Dendritic cell treated with granulocyte-macrophage colony-stimulating factor and Interleukin-4, amounts not matched to agents 40 ng/mL and 50 ng/mL, for 4 days (primary cell): ENCODE data around the gene DPP6.

Experiments
- H3K27ac Mint-ChIP-seq: one replicate; pipeline ENCODE4 v1.8.0; 2022; ENCODE audit warnings: mild to moderate bottlenecking, mixed read lengths
- H3K27me3 Mint-ChIP-seq: one replicate; pipeline ENCODE4 v1.8.0; 2022; ENCODE audit warnings: mild to moderate bottlenecking, mixed read lengths
- H3K36me3 Mint-ChIP-seq: one replicate; pipeline ENCODE4 v1.8.0; 2022; ENCODE audit warnings: low read depth, mixed read lengths
- H3K4me1 Mint-ChIP-seq: one replicate; pipeline ENCODE4 v1.8.0; 2022; ENCODE audit warnings: low read depth, mixed read lengths
- H3K4me3 Mint-ChIP-seq: one replicate; pipeline ENCODE4 v1.8.0; 2022; ENCODE audit warnings: mild to moderate bottlenecking, moderate library complexity, mixed read lengths
- H3K9me3 Mint-ChIP-seq: one replicate; pipeline ENCODE4 v1.8.0; 2022; ENCODE audit warnings: mixed read lengths
- intact Hi-C: fragments of 100-400 bp; cut with micrococcal nuclease; formaldehyde crosslinking; loops from one replicate; pipeline ENCODE4 v1.15.0; 2022

Gene DPP6

DNA sequence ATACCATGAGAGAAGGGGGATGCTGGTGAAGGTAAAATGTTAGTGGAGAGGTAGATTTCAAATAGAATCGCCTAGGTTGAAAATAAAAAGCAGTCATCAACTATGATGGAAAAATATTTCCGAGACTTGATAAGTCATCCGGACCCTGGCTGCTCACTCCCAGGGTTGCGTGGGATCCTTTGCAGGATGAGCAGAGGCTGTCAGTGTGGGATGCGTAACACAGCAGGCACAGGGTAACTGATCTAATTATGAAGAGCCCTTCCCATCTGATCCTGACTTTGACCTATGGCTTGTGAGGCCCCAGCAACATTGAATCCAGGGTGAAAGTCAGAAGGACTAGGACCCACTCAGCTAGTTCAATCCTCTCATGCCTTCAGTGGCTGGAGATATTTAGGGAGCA is 236.9 kb downstream of the DPP6 start:
- H3K4me3 Mint-ChIP-seq: no peak overlapping the region
- intact Hi-C loops: no loop called here
- H3K27ac Mint-ChIP-seq: no peak overlapping the region
- H3K36me3 Mint-ChIP-seq: no peaks in the 10 kb centered on the region
- H3K27me3 Mint-ChIP-seq: no peaks in the 10 kb centered on the region
- peaks cover 81% of the 10 kb centered on the region for H3K9me3 Mint-ChIP-seq
- H3K4me1 Mint-ChIP-seq: no peaks in the 10 kb centered on the region

- H3K4me1 Mint-ChIP-seq: no peaks in the 10 kb centered on the region
- H3K27me3 Mint-ChIP-seq: no peaks in the 10 kb centered on the region
- intact Hi-C loops: no loop called here
- H3K36me3 Mint-ChIP-seq: no peaks in the 10 kb centered on the region
- H3K9me3 Mint-ChIP-seq: peaks cover 57% of the 10 kb centered on the region
- H3K27ac Mint-ChIP-seq: no peak overlapping the region
- H3K4me3 Mint-ChIP-seq: no peak overlapping the region
Observed at GRCh38 chr7:154296443-154296842, 244.2 kb downstream of the DPP6 start.

GRCh38 chr7:154299736-154300135 is 247.5 kb downstream of the DPP6 start:
- H3K4me1 Mint-ChIP-seq: no peaks in the 10 kb centered on the region
- peaks cover 5% of the 10 kb centered on the region for H3K27me3 Mint-ChIP-seq
- H3K4me3 Mint-ChIP-seq: no peak overlapping the region
- H3K9me3 Mint-ChIP-seq: peaks cover 52% of the 10 kb centered on the region
- no peaks in the 10 kb centered on the region for H3K36me3 Mint-ChIP-seq
- H3K27ac Mint-ChIP-seq: no peak overlapping the region
- intact Hi-C loops: no loop called here

GRCh38 chr7:154302380-154302779 is 250.2 kb downstream of the DPP6 start:
- no peaks in the 10 kb centered on the region for H3K36me3 Mint-ChIP-seq
- no peaks in the 10 kb centered on the region for H3K4me1 Mint-ChIP-seq
- peaks cover 9% of the 10 kb centered on the region for H3K27me3 Mint-ChIP-seq
- peaks cover 50% of the 10 kb centered on the region for H3K9me3 Mint-ChIP-seq
- intact Hi-C loops: no loop called here
- H3K27ac Mint-ChIP-seq: no peak overlapping the region
- no peak overlapping the region for H3K4me3 Mint-ChIP-seq

DNA sequence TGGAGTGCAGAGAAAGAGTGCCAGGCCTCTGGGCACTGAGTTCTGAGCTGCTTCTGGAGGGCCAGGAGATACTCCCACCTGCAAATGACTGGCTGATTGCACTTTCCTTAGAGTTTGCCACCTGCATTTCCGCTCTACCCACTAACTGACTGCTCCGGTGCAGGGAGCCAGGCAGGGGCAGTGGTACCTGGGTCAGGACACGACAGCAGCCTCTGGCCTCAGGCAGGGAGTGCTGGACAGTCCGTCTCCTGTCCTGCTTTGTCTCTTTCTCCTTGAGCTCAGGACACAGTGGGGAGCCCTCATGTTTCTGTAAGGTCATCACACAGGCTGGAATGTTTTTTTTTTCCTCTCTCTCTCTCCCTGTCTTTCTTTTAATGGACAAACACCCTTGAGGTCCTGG is 252.0 kb downstream of the DPP6 start:
- no peaks in the 10 kb centered on the region for H3K36me3 Mint-ChIP-seq
- H3K9me3 Mint-ChIP-seq: peaks cover 36% of the 10 kb centered on the region
- H3K27ac Mint-ChIP-seq: no peak overlapping the region
- H3K27me3 Mint-ChIP-seq: peaks cover 9% of the 10 kb centered on the region
- H3K4me1 Mint-ChIP-seq: no peaks in the 10 kb centered on the region
- intact Hi-C loops: no loop called here
- H3K4me3 Mint-ChIP-seq: no peak overlapping the region

DNA sequence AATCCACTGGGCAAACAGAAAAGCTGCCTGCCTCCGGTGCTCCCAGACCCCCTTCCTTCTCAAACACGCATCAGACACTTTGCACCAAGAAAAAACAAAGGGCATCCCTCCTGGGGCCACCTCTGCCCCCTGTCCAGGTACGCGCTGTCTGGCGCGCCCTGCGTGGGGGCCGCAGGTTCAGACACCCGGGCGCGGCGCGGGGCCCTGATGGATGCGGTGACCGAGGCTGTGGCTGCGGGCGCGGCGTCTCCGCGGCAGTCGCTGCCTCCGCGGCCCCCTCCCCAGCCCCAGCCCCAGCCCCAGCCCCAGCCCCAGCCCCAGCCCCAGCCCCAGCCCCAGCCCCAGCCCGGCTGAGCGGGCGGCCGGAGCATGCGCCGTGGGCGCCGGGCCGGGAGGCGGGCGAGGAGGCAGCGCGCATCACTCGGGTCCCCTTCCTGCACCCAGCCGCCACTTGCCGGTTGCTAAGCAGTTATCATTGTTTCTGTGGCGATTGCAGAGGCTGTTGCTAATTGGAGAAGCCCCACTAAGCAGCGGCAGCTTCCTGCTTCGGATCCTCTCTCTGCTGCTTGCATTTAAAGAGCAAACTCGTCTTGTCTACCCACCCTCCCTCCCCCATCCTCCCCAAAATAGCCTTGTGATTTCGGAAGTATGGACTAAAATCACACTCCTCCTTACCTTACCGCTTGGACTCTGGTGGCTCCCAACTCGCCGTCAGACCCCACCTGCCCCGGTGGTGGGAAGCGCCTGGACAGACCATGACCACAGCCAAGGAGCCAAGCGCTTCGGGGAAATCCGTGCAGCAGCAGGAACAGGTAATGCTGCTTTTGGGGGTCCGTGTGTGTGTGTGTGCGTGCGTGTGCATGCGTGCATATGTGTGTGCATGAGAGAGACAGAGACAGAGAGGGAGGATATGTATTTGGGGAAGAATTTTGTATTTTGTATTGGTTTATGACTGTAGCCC is 252.8 kb downstream of the DPP6 start:
- Mint-ChIP-seq H3K4me3 (no peak overlapping the region), H3K36me3 (no peaks in the 10 kb centered on the region), H3K9me3 (peaks cover 28% of the 10 kb centered on the region), H3K4me1 (no peaks in the 10 kb centered on the region), H3K27me3 (peaks cover 9% of the 10 kb centered on the region), H3K27ac (no peak overlapping the region)
- intact Hi-C loops: no loop called here

DNA sequence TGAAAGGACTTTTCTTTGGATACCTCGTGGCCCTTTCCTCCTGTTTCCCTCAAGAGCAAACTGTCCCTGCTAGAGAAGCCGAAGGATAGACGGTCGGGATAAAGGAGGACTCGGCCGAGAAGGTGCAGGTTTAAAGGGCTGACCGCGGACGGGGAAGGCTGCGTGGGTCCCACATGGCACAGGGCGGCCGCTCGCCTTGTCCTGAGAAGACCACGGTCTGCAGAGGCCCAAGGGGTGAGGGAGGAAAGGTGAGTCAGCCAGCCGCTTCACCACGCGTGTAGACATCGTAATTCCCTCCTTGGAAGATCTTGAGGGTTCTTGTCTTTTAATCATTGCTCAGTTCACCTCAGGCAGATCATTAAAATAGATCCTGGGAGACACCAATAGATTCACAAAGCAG is 253.8 kb downstream of the DPP6 start:
- Mint-ChIP-seq H3K36me3 (no peaks in the 10 kb centered on the region), H3K27ac (no peak overlapping the region), H3K4me3 (no peak overlapping the region), H3K27me3 (peaks cover 9% of the 10 kb centered on the region), H3K4me1 (no peaks in the 10 kb centered on the region), H3K9me3 (peaks cover 18% of the 10 kb centered on the region)
- intact Hi-C loops: no loop called here

- H3K4me1 Mint-ChIP-seq: no peaks in the 10 kb centered on the region
- H3K9me3 Mint-ChIP-seq: no peaks in the 10 kb centered on the region
- intact Hi-C loops: no loop called here
Observed at GRCh38 chr7:154308928-154309327, 256.7 kb downstream of the DPP6 start.

GRCh38 chr7:154310114-154310513 is 257.9 kb downstream of the DPP6 start:
- Mint-ChIP-seq H3K4me1 (no peaks in the 10 kb centered on the region), H3K27me3 (peaks cover 4% of the 10 kb centered on the region), H3K9me3 (no peaks in the 10 kb centered on the region), H3K36me3 (no peaks in the 10 kb centered on the region), H3K4me3 (no peak overlapping the region), H3K27ac (no peak overlapping the region)
- intact Hi-C loops: no loop called here

More at GRCh38 chr7:154308928-154309327, 256.7 kb downstream of the DPP6 start:
- H3K27ac Mint-ChIP-seq: no peak overlapping the region
- H3K36me3 Mint-ChIP-seq: no peaks in the 10 kb centered on the region
- H3K4me3 Mint-ChIP-seq: no peak overlapping the region
- H3K27me3 Mint-ChIP-seq: peaks cover 9% of the 10 kb centered on the region

DNA sequence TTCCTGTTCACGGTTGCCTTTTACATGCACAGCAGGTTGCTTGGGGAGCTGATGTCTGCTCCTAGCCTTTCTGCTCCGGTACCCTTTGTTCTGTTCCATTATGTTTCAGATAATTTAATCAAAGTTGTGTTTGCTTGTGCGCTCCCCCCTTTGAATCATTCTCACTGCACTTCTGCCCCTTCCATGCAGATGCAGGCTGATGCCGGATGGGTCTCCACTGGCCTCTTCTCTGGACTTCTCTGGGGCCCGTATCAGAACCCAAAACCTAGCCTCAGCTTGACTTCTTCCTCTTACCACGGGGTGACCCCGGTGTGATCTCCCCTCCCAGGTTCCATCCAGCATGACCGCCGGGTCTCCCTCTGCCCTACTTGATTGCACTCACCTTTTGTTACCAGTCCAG is 272.0 kb downstream of the DPP6 start:
- H3K4me3 Mint-ChIP-seq: no peak overlapping the region
- intact Hi-C loops: no loop called here
- H3K36me3 Mint-ChIP-seq: no peaks in the 10 kb centered on the region
- no peak overlapping the region for H3K27ac Mint-ChIP-seq
- peaks cover 53% of the 10 kb centered on the region for H3K9me3 Mint-ChIP-seq
- H3K4me1 Mint-ChIP-seq: no peaks in the 10 kb centered on the region
- no peaks in the 10 kb centered on the region for H3K27me3 Mint-ChIP-seq

GRCh38 chr7:154326421-154326820 is 274.2 kb downstream of the DPP6 start:
- intact Hi-C loops: no loop called here
- H3K36me3 Mint-ChIP-seq: no peaks in the 10 kb centered on the region
- H3K27me3 Mint-ChIP-seq: no peaks in the 10 kb centered on the region
- H3K27ac Mint-ChIP-seq: no peak overlapping the region
- H3K4me1 Mint-ChIP-seq: no peaks in the 10 kb centered on the region
- no peak overlapping the region for H3K4me3 Mint-ChIP-seq
- peaks cover 68% of the 10 kb centered on the region for H3K9me3 Mint-ChIP-seq

- no peaks in the 10 kb centered on the region for H3K36me3 Mint-ChIP-seq
- H3K27ac Mint-ChIP-seq: no peak overlapping the region
- H3K4me1 Mint-ChIP-seq: no peaks in the 10 kb centered on the region
- H3K9me3 Mint-ChIP-seq: peaks cover 45% of the 10 kb centered on the region
- no peak overlapping the region for H3K4me3 Mint-ChIP-seq
- H3K27me3 Mint-ChIP-seq: no peaks in the 10 kb centered on the region
- intact Hi-C loops: no loop called here
Observed at GRCh38 chr7:154330318-154330717, 278.1 kb downstream of the DPP6 start.

DNA sequence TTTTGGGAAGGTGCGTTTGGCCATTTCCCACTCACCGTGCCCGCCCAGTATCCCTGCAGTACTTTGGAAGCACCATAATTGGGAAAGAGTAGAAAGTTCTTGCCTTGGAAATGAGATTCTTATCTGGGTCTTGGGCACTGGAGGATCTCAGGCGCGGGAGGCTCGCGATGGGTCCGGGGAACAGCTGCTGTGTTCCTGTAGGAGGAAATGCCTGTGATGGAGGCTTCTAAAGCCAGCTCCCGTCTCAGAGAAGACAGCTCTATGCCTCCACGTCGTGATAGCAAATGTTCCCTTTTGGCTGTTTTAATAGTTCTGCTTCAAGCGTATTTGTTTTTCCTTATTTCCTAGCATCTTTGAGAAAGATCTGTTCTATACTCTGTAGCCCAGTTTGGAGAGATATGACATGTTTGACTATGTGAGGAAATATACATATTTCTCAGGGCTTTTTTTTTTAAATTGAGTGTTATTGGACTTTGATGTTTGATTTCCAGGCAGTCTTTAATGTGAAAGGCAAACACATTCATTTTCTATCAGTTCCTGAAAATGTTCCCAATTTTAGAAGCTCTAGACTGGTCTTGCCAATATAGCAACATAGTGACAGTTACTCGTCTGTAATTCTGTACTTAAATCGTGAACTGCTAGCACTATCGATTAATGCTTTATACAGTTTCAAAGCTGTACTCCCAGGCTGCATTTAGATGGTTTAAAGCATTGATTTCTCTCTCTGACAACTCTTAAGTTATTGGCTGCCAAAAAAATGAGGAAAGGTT is 280.8 kb downstream of the DPP6 start:
- Mint-ChIP-seq H3K27ac (no peak overlapping the region), H3K36me3 (no peaks in the 10 kb centered on the region), H3K4me1 (no peaks in the 10 kb centered on the region), H3K9me3 (peaks cover 60% of the 10 kb centered on the region), H3K27me3 (no peaks in the 10 kb centered on the region), H3K4me3 (no peak overlapping the region)
- intact Hi-C loops: no loop called here

DNA sequence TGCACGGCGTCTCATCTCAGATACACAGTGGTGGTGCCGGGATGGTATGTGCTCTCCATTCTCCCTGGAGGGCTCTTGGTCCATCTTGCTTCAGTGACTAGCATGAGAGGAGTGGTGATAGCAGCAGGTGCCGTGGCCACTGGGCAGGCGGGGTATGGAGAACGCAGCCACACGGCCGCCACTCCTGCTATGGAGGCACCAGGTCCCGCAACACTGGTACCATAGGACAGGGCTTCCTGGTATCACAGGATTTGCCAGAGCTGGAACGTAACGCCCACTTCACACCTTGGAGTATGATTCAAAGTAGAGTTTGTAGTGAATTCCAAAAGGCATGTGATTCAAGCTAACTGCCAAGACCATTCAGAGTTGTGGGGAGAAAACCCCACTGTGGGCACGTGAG is 284.1 kb downstream of the DPP6 start:
- no peaks in the 10 kb centered on the region for H3K27me3 Mint-ChIP-seq
- peaks cover 42% of the 10 kb centered on the region for H3K9me3 Mint-ChIP-seq
- no peaks in the 10 kb centered on the region for H3K36me3 Mint-ChIP-seq
- no peaks in the 10 kb centered on the region for H3K4me1 Mint-ChIP-seq
- H3K27ac Mint-ChIP-seq: no peak overlapping the region
- intact Hi-C loops: no loop called here
- no peak overlapping the region for H3K4me3 Mint-ChIP-seq
